ENCODE measurements around the gene SURF1.
"Not testable (repeated sequence)": the region's sequence is repeated elsewhere in the genome, so short reads cannot be mapped to it uniquely, and the experiment has no call there.

The SURF1 gene

DNA sequence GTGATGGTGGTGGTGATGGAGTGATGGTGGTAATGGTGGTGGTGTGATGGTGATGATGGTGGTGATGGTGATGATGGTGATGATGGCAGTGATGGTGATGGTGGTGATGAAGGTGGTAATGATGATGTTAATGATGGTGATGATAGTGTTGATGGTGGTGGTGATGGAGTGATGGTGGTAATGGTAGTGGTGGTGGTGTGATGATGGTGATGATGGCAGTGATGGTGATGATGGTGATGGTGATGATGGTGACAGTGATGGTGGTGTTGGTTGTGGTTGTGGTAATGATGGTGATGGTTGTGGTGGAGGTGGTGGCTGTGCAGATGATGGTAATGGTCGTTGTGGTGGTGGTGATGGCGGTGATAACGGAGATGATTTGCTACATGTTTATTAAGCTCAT, 27.2 kb upstream of the SURF1 start:
- DNase-seq (ENCODE audit: extremely low read depth, low read depth), result no peak
- TF ChIP-seq, protein P1, sequence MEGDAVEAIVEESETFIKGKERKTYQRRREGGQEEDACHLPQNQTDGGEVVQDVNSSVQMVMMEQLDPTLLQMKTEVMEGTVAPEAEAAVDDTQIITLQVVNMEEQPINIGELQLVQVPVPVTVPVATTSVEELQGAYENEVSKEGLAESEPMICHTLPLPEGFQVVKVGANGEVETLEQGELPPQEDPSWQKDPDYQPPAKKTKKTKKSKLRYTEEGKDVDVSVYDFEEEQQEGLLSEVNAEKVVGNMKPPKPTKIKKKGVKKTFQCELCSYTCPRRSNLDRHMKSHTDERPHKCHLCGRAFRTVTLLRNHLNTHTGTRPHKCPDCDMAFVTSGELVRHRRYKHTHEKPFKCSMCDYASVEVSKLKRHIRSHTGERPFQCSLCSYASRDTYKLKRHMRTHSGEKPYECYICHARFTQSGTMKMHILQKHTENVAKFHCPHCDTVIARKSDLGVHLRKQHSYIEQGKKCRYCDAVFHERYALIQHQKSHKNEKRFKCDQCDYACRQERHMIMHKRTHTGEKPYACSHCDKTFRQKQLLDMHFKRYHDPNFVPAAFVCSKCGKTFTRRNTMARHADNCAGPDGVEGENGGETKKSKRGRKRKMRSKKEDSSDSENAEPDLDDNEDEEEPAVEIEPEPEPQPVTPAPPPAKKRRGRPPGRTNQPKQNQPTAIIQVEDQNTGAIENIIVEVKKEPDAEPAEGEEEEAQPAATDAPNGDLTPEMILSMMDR (IDR thresholded peaks at IDR 0.05; ENCODE audit: low read depth, low read length), result no peak

DNA sequence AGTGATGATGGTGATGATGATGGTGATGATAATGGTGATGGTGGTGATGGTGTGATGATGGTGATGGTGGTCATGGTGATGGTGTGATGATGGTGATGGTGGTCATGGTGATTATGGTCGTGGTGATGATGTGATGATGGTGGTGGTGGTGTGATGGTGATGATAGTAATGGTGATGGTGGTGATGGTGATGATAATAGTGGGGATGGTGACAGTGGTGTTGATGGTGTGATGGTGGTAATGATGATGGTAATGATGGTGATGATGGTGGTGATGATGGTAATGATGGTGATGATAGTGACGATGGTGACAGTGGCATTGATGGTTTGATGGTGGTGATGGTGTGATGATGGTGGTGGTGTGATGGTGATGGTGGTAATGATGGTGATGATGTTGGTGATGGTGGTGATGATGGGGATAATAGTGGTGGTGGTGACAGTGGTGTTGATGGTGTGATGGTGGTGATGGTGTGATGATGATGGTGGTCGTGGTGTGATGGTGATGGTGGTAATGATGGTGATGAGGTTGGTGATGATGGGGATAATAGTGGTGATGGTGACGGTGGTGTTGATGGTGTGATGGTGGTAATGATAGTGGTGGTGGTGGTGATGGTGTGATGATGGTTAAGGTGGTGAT, 26.3 kb upstream of the SURF1 start:
- TF ChIP-seq, protein P1 (IDR thresholded peaks at IDR 0.05; ENCODE audit: low read depth, low read length), result no peak
- no peak for DNase-seq (ENCODE audit: extremely low read depth, low read depth)

DNA sequence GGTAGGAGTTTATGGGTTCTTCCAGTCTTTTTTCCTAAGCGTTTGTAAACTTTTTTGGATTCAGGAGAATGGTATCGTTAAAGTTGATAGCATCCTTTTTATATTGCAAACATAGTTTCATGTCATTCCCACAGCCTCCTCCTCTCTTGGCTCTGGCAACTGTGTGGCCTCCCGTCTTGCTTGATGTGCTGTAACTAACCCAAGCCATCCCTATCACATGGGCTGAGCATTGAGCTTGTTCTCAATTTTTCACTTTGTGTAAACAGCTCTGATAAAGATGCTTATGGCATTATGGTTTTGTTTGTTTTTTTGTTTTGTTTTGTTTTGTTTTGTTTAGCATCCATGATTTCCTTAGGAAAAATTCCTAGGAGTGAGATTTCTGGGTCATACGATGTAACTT, 24.4 kb upstream of the SURF1 start:
- TF ChIP-seq, protein P1 (IDR thresholded peaks at IDR 0.05; ENCODE audit: low read depth, low read length), result no peak
- no peak for DNase-seq (ENCODE audit: extremely low read depth, low read depth)

DNA sequence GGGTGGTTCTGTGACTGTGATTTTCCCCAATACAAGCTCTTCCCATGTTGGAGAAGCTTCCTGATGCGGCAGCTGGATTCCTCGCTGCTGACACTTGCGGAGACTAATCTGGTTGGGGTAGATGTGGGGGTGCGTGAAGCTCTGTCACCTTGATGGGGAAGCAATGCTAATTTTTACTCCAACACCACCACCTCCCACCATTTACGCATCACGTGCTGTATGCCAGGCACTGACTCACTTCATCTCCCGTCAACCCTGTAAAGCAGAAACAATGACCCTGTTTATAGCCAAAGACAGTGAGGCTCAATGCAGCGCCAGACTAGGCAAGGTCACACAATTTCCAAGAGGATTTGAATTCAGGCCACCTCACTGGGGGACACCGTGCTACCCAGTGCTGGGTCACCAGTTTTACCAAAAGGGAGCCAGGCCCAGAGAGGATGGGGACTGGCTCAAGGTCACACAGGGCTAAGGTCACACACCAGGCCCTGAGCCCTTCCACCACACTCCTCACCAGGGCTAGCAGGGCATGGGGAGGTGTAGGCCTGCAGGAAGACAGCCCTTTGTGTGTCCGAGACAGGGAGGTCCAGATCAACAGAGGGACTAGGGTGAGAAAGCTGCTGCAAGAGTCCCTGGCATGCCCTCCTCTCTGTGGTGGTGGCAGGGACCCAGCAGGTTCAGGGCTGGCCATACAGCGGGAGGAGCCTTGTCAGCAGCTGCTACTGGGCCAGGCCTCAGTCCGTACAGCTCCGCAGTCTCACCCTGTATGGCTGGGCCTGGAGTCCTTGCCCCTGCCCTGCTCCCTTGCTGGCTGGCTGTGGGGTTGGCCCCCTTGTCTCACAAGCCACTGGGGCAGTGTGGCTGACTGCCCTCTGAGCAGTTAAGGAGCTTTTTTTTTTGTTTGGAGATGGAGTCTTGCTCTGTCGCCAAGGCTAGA, 23.1 kb upstream of the SURF1 start:
- DNase-seq (ENCODE audit: extremely low read depth, low read depth), result no peak
- TF ChIP-seq, protein P1 (IDR thresholded peaks at IDR 0.05; ENCODE audit: low read depth, low read length), result no peak

DNA sequence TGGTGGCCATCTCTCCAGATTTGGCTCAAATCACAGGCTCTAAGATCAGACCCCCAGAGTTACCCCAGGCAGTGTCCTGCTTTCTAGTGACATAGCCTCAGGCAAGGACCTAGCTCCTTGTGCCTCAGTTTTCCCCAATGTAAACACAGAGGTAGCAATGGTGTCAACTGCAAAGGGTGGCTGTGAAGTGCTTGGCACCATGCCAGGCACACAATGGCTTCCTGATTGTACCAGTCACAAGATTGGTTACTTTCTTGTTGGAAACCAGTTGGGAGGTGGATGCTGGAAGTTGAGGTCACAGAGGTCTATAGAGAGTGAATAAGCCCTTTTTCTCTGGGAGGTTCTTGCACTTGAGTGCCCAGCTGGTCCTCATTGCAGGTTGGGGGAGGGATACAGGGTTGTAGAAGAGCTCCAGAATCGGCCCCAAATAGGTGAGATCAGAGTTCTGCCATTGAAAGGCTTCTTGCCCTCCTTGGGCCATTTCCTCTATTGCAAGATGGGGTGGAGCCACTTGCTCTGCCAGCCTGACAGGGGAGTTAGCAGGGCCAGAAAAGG, 22.2 kb upstream of the SURF1 start:
- no peak for DNase-seq (ENCODE audit: extremely low read depth, low read depth)
- TF ChIP-seq, protein P1 (IDR thresholded peaks at IDR 0.05; ENCODE audit: low read depth, low read length), result no peak

DNA sequence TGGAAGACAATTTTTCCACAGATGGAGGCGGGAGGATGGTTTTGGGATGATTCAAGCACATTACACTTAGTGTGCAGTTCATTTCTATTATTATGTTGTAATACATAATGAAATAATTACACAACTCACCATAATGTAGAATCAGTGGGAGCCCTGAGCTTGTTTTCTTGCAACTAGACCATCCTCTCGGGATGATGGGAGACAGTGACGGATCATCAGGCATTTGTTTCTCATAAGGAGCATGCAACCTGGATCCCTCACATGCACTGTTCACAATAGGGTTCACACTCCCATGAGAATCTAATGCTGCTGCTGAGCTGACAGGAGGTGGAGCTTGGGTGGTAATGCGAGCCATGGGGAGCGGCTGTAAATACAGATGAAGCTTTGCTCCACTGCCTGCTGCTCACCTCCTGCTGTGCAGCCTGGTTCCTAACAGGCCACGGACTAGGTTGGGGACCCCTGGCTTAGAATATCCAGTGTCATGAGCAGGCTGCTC, 21.5 kb upstream of the SURF1 start:
- no peak for DNase-seq (ENCODE audit: extremely low read depth, low read depth)

DNA sequence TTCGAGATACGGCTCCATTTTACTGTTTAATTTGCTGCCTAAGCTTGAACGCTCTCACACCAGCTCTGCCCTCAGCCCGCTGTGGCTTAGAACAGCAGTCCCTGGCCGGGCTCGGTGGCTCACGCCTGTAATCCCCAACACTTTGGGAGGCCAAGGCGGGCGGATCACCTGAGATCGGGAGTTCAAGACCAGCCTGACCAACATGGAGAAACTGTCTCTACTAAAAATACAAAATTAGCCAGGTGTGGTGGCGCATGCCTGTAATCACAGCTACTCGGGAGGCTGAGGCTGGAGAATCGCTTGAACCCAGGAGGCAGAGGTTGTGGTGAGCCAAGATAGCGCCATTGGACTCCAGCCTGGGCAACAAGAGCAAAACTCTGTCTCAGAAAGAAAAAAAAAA, 21.0 kb upstream of the SURF1 start:
- DNase-seq (ENCODE audit: extremely low read depth, low read depth), result not testable (repeated sequence)

More for the DNA sequence above, 21.5 kb upstream of the SURF1 start:
- TF ChIP-seq, protein P1 (IDR thresholded peaks at IDR 0.05; ENCODE audit: low read depth, low read length), result no peak
